Neural crest cell (in vitro differentiated cells): ENCODE measurements around the gene SQSTM1. TPM values are rescaled to one million over a fixed set of nuclear protein-coding genes. Genes with fewer than 3 reads are reported as not detected.

ENCODE experiments used
- DNase-seq: peaks from one replicate; pipeline ENCODE4 v3.0.0; 2021; ENCODE audit warnings: low read depth, mixed read lengths, low spot score
- H3K27ac Mint-ChIP-seq: one replicate; pipeline ENCODE4 v1.8.0; 2021; ENCODE audit warnings: mild to moderate bottlenecking, mixed read lengths; ENCODE audit not compliant: unreplicated experiment
- H3K27me3 Mint-ChIP-seq: 2 replicates; pipeline ENCODE4 v1.8.0; 2021; ENCODE audit warnings: low read depth, mild to moderate bottlenecking, mixed read lengths
- H3K36me3 Mint-ChIP-seq: 2 replicates; pipeline ENCODE4 v1.8.0; 2021; ENCODE audit warnings: low read depth, mild to moderate bottlenecking, mixed read lengths
- H3K4me1 Mint-ChIP-seq: 2 replicates; pipeline ENCODE4 v1.8.0; 2021; ENCODE audit warnings: mixed read lengths
- H3K4me3 Mint-ChIP-seq: one replicate; pipeline ENCODE4 v1.8.0; 2021; ENCODE audit warnings: mild to moderate bottlenecking, mixed read lengths
- H3K9me3 Mint-ChIP-seq: 2 replicates; pipeline ENCODE4 v1.8.0; 2021; ENCODE audit warnings: mixed read lengths
- CTCF ChIP-seq: fragments of 200-600 bp; sonication (generic); conservative IDR thresholded peaks from 2 replicates; pipeline ENCODE4 v1.5.0; 2021; ENCODE audit warnings: antibody characterized with exemption, mild to moderate bottlenecking
- long read RNA-seq: library from polyadenylated mRNA; unstranded; transcript quantifications from one replicate; pipeline ENCODE4 v2.0.0, GENCODE V29; 2020
- total RNA-seq: library from RNA; stranded (reverse); gene quantifications from 2 replicates; pipeline ENCODE4 v1.2.1, GENCODE V29; 2021

SQSTM1 gene
- total RNA-seq, result 67.6 and 69.5 TPM in 2 replicates
- long read RNA-seq, transcript SQSTM1-202 (8 exons, 2,986 nt), result major isoform, 35 of 59 reads
- long read RNA-seq, partial matches to known transcripts, result 5 of 59 reads
- long read RNA-seq, other reads (novel, unspliced or antisense), result 18 of 59 reads

GRCh38 chr5:179820483-179821297 is at the start of gene SQSTM1:
Gene SQSTM1, plus strand, starts transcription at chr5:179820905. Its CDS starts 32 bp downstream, at chr5:179820937.
- TF ChIP-seq CTCF, result peak; percentile 17
- H3K27me3 Mint-ChIP-seq, result peaks cover 11% of the 10 kb centered on the region
- DNase-seq, result peak; percentile 74
- peaks cover 41% of the 10 kb centered on the region for H3K4me1 Mint-ChIP-seq
- no peaks in the 10 kb centered on the region for H3K9me3 Mint-ChIP-seq
- H3K36me3 Mint-ChIP-seq, result peaks cover 5% of the 10 kb centered on the region
- H3K4me3 Mint-ChIP-seq, result peak within 1 kb of the TSS; percentile 98
- H3K27ac Mint-ChIP-seq, result peak within 1 kb of the TSS; percentile 95

GRCh38 chr5:179771311-179771895 is 49.3 kb upstream of the SQSTM1 start:
- Mint-ChIP-seq H3K9me3 (no peaks in the 10 kb centered on the region), H3K27me3 (no peaks in the 10 kb centered on the region), H3K4me3 (no peak overlapping the region), H3K4me1 (peaks cover 3% of the 10 kb centered on the region), H3K36me3 (peaks cover 12% of the 10 kb centered on the region), H3K27ac (peak overlapping the region; percentile 87)
- no peak for DNase-seq
- no peak for TF ChIP-seq CTCF

- Mint-ChIP-seq H3K9me3 (no peaks in the 10 kb centered on the region), H3K27me3 (no peaks in the 10 kb centered on the region), H3K36me3 (peaks cover 12% of the 10 kb centered on the region)
Observed at GRCh38 chr5:179772351-179772750, 48.4 kb upstream of the SQSTM1 start.

GRCh38 chr5:179773686-179774040 is 47.0 kb upstream of the SQSTM1 start:
- no peak for DNase-seq
- no peak for TF ChIP-seq CTCF
- H3K36me3 Mint-ChIP-seq, result peaks cover 17% of the 10 kb centered on the region
- H3K27me3 Mint-ChIP-seq, result no peaks in the 10 kb centered on the region
- H3K9me3 Mint-ChIP-seq, result no peaks in the 10 kb centered on the region
- H3K4me3 Mint-ChIP-seq, result no peak overlapping the region
- no peaks in the 10 kb centered on the region for H3K4me1 Mint-ChIP-seq
- H3K27ac Mint-ChIP-seq, result no peak overlapping the region

More at GRCh38 chr5:179772351-179772750, 48.4 kb upstream of the SQSTM1 start:
- no peak for TF ChIP-seq CTCF
- Mint-ChIP-seq H3K4me1 (no peaks in the 10 kb centered on the region), H3K27ac (no peak overlapping the region), H3K4me3 (no peak overlapping the region)
- DNase-seq, result no peak

- Mint-ChIP-seq H3K4me1 (no peaks in the 10 kb centered on the region), H3K4me3 (no peak overlapping the region), H3K27me3 (no peaks in the 10 kb centered on the region), H3K9me3 (no peaks in the 10 kb centered on the region), H3K36me3 (peaks cover 11% of the 10 kb centered on the region), H3K27ac (no peak overlapping the region)
- no peak for TF ChIP-seq CTCF
- no peak for DNase-seq
Observed at GRCh38 chr5:179774442-179774841, 46.3 kb upstream of the SQSTM1 start.
